Measurements from ENCODE around the gene CACNA2D3. TPM values are rescaled to one million over a fixed set of nuclear protein-coding genes. Genes with fewer than 3 reads are reported as not detected.

Gene CACNA2D3
- total and polyA plus RNA-seq, 2 experiments from 2014 or later: 0.30 to 0.43 TPM

DNA sequence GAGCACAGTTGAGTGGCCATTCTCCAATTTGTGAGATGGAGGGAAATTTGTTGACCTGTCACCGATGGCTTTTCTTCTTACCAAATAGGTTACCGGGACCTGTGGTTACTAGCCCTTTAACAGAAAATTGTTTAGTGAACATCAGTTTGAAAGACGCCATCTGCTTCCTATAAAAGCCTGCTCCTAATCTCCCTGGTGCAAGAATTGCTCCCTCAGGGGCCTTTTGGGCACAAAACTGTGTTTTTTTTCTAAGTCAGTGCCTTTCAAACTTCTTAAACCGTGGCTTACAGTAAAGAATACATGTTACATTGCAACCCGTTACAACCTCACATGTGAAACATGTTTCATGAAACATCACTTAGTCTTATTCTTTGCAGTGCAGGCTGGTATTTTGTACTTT, 15.0 kb downstream of the CACNA2D3 start:
- no peak for TF ChIP-seq EZH2phosphoT487 (IDR thresholded peaks at IDR 0.05; ENCODE audit: insufficient read depth, low read depth)
- no peak for TF ChIP-seq EZH2 (IDR thresholded peaks at IDR 0.05; ENCODE audit: insufficient read depth, poor library complexity, severe bottlenecking)
- Histone ChIP-seq H3K9me2 (ENCODE audit: insufficient read depth) (no peaks in the 10 kb centered on the region), H3K9ac (no peak overlapping the region), H3K4me2 (ENCODE audit: unreplicated experiment) (no peak overlapping the region), H2AFZ (no peak overlapping the region), H3K79me2 (ENCODE audit: insufficient read depth) (no peaks in the 10 kb centered on the region), H3K27ac (no peak overlapping the region), H3K4me3 (no peak overlapping the region), H3K27me3 (replicated peaks; ENCODE audit: insufficient read depth) (no peaks in the 10 kb centered on the region), H3K4me1 (ENCODE audit: insufficient read depth) (no peaks in the 10 kb centered on the region), H3K36me3 (ENCODE audit: low read depth) (no peaks in the 10 kb centered on the region), H4K20me1 (ENCODE audit: insufficient read depth) (no peaks in the 10 kb centered on the region), H3F3A (ENCODE audit: insufficient read depth) (no peaks in the 10 kb centered on the region), H3K9me3 (ENCODE audit: low read depth) (no peaks in the 10 kb centered on the region)
- in situ Hi-C loops (cut with MboI): no loop called here
- 22 to 27% methylated on average over 5 of the region's 5 CpGs for WGBS, 2 experiments (ENCODE audit: low coverage in 1 of 2, low lambda C conversion rate in 2 of 2, missing lambda C conversion rate in 2 of 2)
- no peak for DNase-seq

DNA sequence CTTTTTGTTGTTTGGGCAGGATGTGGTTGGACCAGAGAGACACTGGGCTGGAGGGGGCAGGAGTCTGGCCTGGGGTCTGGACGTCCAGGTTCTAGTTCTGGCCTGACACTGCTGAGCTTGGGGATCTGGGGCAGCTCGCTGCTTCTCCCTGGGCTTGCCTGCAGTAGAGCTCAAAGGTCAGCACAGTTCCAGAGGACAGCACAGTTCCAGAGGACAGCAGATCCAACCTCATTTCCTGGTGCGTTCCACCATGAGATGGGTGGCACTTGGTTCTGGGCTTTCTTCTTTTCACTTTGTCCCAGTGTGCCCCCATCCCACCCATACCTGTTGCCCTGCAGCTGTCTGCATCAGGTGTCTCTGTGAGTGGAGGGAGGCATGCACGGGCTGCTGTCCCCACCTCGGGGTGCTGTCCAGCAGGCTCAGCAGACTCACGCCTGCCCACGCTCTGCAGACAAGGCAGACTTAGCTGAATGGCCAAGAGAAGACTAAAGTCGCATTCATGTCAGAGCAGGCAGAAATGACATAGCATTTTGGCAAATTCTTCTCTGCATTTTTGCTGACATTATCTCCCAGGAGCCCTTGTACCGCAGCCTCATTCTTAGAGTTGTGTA, 16.7 kb downstream of the CACNA2D3 start:
- TF ChIP-seq EZH2phosphoT487 (IDR thresholded peaks at IDR 0.05; ENCODE audit: insufficient read depth, low read depth) (no peak), EZH2 (IDR thresholded peaks at IDR 0.05; ENCODE audit: insufficient read depth, poor library complexity, severe bottlenecking) (no peak)
- Histone ChIP-seq H3K9me3 (ENCODE audit: low read depth) (no peaks in the 10 kb centered on the region), H3K9me2 (ENCODE audit: insufficient read depth) (no peaks in the 10 kb centered on the region), H2AFZ (no peak overlapping the region), H4K20me1 (ENCODE audit: insufficient read depth) (no peaks in the 10 kb centered on the region), H3K9ac (no peak overlapping the region), H3K4me1 (ENCODE audit: insufficient read depth) (no peaks in the 10 kb centered on the region), H3K4me2 (ENCODE audit: unreplicated experiment) (no peak overlapping the region), H3K4me3 (no peak overlapping the region), H3K27ac (no peak overlapping the region), H3K79me2 (ENCODE audit: insufficient read depth) (no peaks in the 10 kb centered on the region), H3K36me3 (ENCODE audit: low read depth) (no peaks in the 10 kb centered on the region), H3K27me3 (replicated peaks; ENCODE audit: insufficient read depth) (no peaks in the 10 kb centered on the region; the same call in 1 of the 2 replicates), H3F3A (ENCODE audit: insufficient read depth) (no peaks in the 10 kb centered on the region)
- no peak for DNase-seq
- 28 to 33% methylated on average over 9 of the region's 9 CpGs for WGBS, 2 experiments (ENCODE audit: low coverage in 1 of 2, low lambda C conversion rate in 2 of 2, missing lambda C conversion rate in 2 of 2)
- in situ Hi-C loops (cut with MboI): no loop called here

DNA sequence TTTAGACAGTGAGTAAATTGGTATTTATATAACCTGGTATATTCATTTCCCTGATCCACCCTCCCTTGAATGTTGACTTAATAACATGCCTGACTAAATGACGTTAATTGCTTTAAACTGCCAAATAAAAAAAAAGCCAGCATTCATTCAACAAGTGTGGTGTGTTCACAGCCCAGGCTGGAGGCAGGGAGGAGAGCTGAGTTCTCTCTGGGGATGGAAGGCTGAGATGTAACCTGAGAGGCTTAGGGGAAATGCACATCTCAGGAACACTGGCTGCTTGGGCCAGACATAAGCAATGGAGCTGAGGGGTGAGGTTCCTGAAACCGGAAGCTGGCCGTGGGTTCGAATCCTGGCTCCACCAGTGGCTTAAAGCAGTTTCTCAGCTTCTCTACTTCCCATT, 17.3 kb downstream of the CACNA2D3 start:
- WGBS, 2 experiments (ENCODE audit: low coverage in 1 of 2, low lambda C conversion rate in 2 of 2, missing lambda C conversion rate in 2 of 2): 52% methylated on average over 4 of the region's 4 CpGs
- Histone ChIP-seq H4K20me1 (ENCODE audit: insufficient read depth) (no peaks in the 10 kb centered on the region), H3F3A (ENCODE audit: insufficient read depth) (no peaks in the 10 kb centered on the region), H3K4me3 (no peak overlapping the region), H2AFZ (no peak overlapping the region), H3K9me2 (ENCODE audit: insufficient read depth) (no peaks in the 10 kb centered on the region), H3K9me3 (ENCODE audit: low read depth) (no peaks in the 10 kb centered on the region), H3K36me3 (ENCODE audit: low read depth) (no peaks in the 10 kb centered on the region), H3K27me3 (replicated peaks; ENCODE audit: insufficient read depth) (no peaks in the 10 kb centered on the region; the same call in 1 of the 2 replicates), H3K27ac (no peak overlapping the region), H3K4me2 (ENCODE audit: unreplicated experiment) (no peak overlapping the region), H3K4me1 (ENCODE audit: insufficient read depth) (no peaks in the 10 kb centered on the region), H3K79me2 (ENCODE audit: insufficient read depth) (no peaks in the 10 kb centered on the region), H3K9ac (no peak overlapping the region)
- in situ Hi-C loops (cut with MboI): no loop called here
- DNase-seq: no peak
- TF ChIP-seq EZH2 (IDR thresholded peaks at IDR 0.05; ENCODE audit: insufficient read depth, poor library complexity, severe bottlenecking) (no peak), EZH2phosphoT487 (IDR thresholded peaks at IDR 0.05; ENCODE audit: insufficient read depth, low read depth) (no peak)

DNA sequence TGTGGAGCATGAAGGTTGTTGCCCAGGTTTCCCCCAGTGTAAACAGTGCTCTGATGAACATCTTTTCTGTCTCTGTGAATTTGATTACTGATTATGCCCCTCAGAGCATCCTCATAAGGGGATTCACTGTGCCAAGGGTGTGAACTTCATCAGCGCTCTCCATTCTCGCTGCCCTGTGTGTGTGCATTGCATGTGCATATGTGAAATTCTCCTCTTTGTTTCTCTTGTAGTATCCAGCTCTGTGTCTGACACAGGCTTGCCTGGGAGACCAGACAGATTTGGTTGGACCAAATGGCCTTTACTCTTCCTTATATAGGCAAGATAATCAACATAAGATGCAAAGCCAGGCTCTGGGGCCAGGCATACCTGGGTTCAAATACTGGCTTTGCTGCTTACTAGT, 21.9 kb downstream of the CACNA2D3 start:
- WGBS, 2 experiments (ENCODE audit: low coverage in 1 of 2, low lambda C conversion rate in 2 of 2, missing lambda C conversion rate in 2 of 2): 75% methylated on average over 2 of the region's 2 CpGs
- no peak overlapping the region for H3K9ac ChIP-seq
- TF ChIP-seq EZH2phosphoT487 (IDR thresholded peaks at IDR 0.05; ENCODE audit: insufficient read depth, low read depth) (no peak), EZH2 (IDR thresholded peaks at IDR 0.05; ENCODE audit: insufficient read depth, poor library complexity, severe bottlenecking) (no peak)

More for the DNA sequence above, 21.9 kb downstream of the CACNA2D3 start:
- Histone ChIP-seq H3K9me3 (ENCODE audit: low read depth) (no peaks in the 10 kb centered on the region), H3K4me3 (no peak overlapping the region), H3K27ac (no peak overlapping the region), H3K36me3 (ENCODE audit: low read depth) (no peaks in the 10 kb centered on the region), H3F3A (ENCODE audit: insufficient read depth) (no peaks in the 10 kb centered on the region), H3K4me1 (ENCODE audit: insufficient read depth) (no peaks in the 10 kb centered on the region), H3K9me2 (ENCODE audit: insufficient read depth) (no peaks in the 10 kb centered on the region), H3K27me3 (replicated peaks; ENCODE audit: insufficient read depth) (no peaks in the 10 kb centered on the region; the same call in 1 of the 2 replicates), H3K4me2 (ENCODE audit: unreplicated experiment) (no peak overlapping the region), H2AFZ (no peak overlapping the region), H4K20me1 (ENCODE audit: insufficient read depth) (no peaks in the 10 kb centered on the region), H3K79me2 (ENCODE audit: insufficient read depth) (no peaks in the 10 kb centered on the region)
- no peak for DNase-seq
- in situ Hi-C loops (cut with MboI): no loop called here
